Bronchus fibroblast of lung (primary cell): Measurements from ENCODE around the gene PTPRG. TPM values are rescaled to one million over a fixed set of nuclear protein-coding genes. Genes with fewer than 3 reads are reported as not detected.

Experiments
- total RNA-seq: library from RNA; depleted of rRNA; stranded (reverse); fragments of >200 nt; gene quantifications from 2 replicates; pipeline ENCODE4 v1.2.3, GENCODE V29; 2015

PTPRG gene
- total RNA-seq, result 27.9 and 31.9 TPM in 2 replicates

GRCh38 chr3:61561374-61562041 lies at the start of gene PTPRG:
Gene PTPRG (plus strand): TSS chr3:61561571. CDS start chr3:61562288, 717 bp downstream.

